ENCODE measurements around the gene MATK. TPM values are rescaled to one million over a fixed set of nuclear protein-coding genes. Genes with fewer than 3 reads are reported as not detected.

The MATK gene
- total and polyA plus RNA-seq, 2 donors from 2014 or later = 2.7 to 4.2 TPM

DNA sequence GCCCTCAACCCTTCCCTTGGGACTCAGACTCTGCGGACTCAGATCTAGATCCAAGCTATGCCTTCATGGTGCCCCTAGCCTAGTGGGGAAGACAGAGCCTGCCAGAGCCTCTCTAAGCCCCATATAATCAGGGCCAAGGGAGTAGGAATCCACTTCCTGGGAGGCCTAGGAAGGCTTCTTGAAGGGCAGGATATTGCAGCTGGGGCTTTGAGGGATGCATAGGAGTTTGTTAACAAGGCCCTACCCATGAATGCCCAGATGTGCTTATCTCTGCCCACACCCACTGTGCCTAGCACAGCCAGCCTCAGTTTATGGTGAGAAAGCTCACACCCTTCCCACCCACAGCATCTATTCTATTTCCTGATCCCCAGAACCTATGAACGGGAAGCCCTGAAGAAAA lies 36.0 kb downstream of the MATK start:
- TF ChIP-seq, protein P1, sequence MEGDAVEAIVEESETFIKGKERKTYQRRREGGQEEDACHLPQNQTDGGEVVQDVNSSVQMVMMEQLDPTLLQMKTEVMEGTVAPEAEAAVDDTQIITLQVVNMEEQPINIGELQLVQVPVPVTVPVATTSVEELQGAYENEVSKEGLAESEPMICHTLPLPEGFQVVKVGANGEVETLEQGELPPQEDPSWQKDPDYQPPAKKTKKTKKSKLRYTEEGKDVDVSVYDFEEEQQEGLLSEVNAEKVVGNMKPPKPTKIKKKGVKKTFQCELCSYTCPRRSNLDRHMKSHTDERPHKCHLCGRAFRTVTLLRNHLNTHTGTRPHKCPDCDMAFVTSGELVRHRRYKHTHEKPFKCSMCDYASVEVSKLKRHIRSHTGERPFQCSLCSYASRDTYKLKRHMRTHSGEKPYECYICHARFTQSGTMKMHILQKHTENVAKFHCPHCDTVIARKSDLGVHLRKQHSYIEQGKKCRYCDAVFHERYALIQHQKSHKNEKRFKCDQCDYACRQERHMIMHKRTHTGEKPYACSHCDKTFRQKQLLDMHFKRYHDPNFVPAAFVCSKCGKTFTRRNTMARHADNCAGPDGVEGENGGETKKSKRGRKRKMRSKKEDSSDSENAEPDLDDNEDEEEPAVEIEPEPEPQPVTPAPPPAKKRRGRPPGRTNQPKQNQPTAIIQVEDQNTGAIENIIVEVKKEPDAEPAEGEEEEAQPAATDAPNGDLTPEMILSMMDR (IDR thresholded peaks at IDR 0.05; ENCODE audit: borderline replicate concordance, extremely low read depth, insufficient read depth) = no peak
- no peak for DNase-seq

DNA sequence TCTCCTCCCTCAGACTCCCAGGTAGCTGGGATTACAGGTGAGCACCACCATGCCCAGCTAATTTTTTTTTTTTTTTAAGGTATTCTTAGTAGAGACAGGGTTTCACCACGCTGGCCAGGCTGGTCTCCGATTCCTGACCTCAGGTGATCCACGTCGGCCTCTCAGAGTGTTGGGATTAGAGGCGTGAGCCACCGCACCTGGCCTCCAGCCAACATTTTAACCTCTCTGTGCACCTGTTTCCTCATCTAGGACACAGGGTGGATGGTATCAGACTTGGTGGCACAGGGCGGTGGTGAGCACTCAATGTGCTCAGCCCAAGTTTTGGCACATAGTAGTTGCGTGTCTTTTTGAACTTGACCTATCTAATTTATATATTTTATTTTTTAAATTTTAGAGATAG lies 37.2 kb downstream of the MATK start:
- Histone ChIP-seq H3K27ac (ENCODE audit: low read depth in 2 of 2, low read length in 2 of 2) (no peak overlapping the region), H3K9ac (ENCODE audit: low read length in 3 of 3) (no peak overlapping the region), H3K4me1 (ENCODE audit: control insufficient read depth in 2 of 3, insufficient read depth in 2 of 3, low read depth in 1 of 3, low read length in 3 of 3) (no peaks in the 10 kb centered on the region), H3K4me3 (ENCODE audit: low read length in 3 of 3) (no peak overlapping the region), H3K9me3 (ENCODE audit: control insufficient read depth in 2 of 3, insufficient read depth in 1 of 3, low read length in 3 of 3) (no peaks in the 10 kb centered on the region), H3K36me3 (ENCODE audit: control insufficient read depth in 2 of 3, insufficient read depth in 3 of 3, low read length in 3 of 3) (peaks cover 0 to 8% (median 4%) of the 10 kb centered on the region in 3 donors), H3K27me3 (ENCODE audit: control insufficient read depth, insufficient read depth, low read length) (no peaks in the 10 kb centered on the region)
- intact Hi-C loops (cut with DNase I) = no loop called here
- TF ChIP-seq, protein P1 (IDR thresholded peaks at IDR 0.05; ENCODE audit: borderline replicate concordance, extremely low read depth, insufficient read depth) = no peak
- DNase-seq (no peak), FAIRE-seq (no peak)

More for the DNA sequence above, 36.0 kb downstream of the MATK start:
- H3K4me1 ChIP-seq (ENCODE audit: control insufficient read depth in 2 of 3, insufficient read depth in 2 of 3, low read depth in 1 of 3, low read length in 3 of 3) = no peaks in the 10 kb centered on the region
- H3K9me3 ChIP-seq (ENCODE audit: control insufficient read depth in 2 of 3, insufficient read depth in 1 of 3, low read length in 3 of 3) = no peaks in the 10 kb centered on the region
- intact Hi-C loops (cut with DNase I) = no loop called here
- H3K27ac ChIP-seq (ENCODE audit: low read depth in 2 of 2, low read length in 2 of 2) = no peak overlapping the region
- no peak overlapping the region for H3K9ac ChIP-seq (ENCODE audit: low read length in 3 of 3)
- H3K27me3 ChIP-seq (ENCODE audit: control insufficient read depth, insufficient read depth, low read length) = no peaks in the 10 kb centered on the region
- no peak for FAIRE-seq
- no peak overlapping the region for H3K4me3 ChIP-seq (ENCODE audit: low read length in 3 of 3)
- H3K36me3 ChIP-seq (ENCODE audit: control insufficient read depth in 2 of 3, insufficient read depth in 3 of 3, low read length in 3 of 3) = peaks cover 0 to 8% (median 3%) of the 10 kb centered on the region in 3 donors

DNA sequence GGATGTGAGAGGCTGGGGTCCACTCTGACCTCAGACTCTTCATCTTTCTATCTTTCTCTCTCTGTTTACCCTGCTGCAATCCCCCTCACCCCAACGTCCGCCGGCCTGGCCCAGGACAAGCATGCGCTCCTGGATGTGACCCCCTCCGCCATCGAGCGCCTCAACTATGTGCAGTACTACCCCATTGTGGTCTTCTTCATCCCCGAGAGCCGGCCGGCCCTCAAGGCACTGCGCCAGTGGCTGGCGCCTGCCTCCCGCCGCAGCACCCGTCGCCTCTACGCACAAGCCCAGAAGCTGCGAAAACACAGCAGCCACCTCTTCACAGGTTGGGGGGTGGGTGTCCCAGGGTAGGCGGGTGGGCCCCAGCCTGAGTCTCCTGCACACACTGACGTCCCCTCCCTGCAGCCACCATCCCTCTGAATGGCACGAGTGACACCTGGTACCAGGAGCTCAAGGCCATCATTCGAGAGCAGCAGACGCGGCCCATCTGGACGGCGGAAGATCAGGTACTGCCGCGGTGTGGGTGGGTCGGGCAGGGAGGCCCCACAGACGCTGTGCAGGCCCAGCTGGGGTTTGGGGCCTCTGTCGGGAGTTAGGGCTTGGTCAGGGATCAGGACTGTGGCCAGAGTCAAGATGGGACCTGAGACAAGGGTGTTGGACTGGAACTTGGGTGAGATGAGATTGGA lies 39.7 kb downstream of the MATK start:
- intact Hi-C loops (cut with DNase I) = no loop called here

More for the DNA sequence above, 39.7 kb downstream of the MATK start:
- Histone ChIP-seq H3K36me3 (ENCODE audit: control insufficient read depth in 2 of 3, insufficient read depth in 3 of 3, low read length in 3 of 3) (peaks cover 0 to 8% (median 8%) of the 10 kb centered on the region in 3 donors), H3K9me3 (ENCODE audit: control insufficient read depth in 2 of 3, insufficient read depth in 1 of 3, low read length in 3 of 3) (peaks cover 0 to 3% (median 0%) of the 10 kb centered on the region in 3 donors), H3K27me3 (ENCODE audit: control insufficient read depth, insufficient read depth, low read length) (no peaks in the 10 kb centered on the region), H3K27ac (ENCODE audit: low read depth in 2 of 2, low read length in 2 of 2) (no peak overlapping the region), H3K4me1 (ENCODE audit: control insufficient read depth in 2 of 3, insufficient read depth in 2 of 3, low read depth in 1 of 3, low read length in 3 of 3) (no peaks in the 10 kb centered on the region), H3K9ac (ENCODE audit: low read length in 3 of 3) (no peak overlapping the region), H3K4me3 (ENCODE audit: low read length in 3 of 3) (no peak overlapping the region)
- TF ChIP-seq, protein P1 (IDR thresholded peaks at IDR 0.05; ENCODE audit: borderline replicate concordance, extremely low read depth, insufficient read depth) = no peak
- no peak for FAIRE-seq
- DNase-seq = no peak
